Endothelial cell of umbilical vein (primary cell): ENCODE measurements around the gene CACNA2D2. TPM values are rescaled to one million over a fixed set of nuclear protein-coding genes. Genes with fewer than 3 reads are reported as not detected.

Source experiments
- BruUV-seq: library from RNA; stranded (reverse); fragments of 400-500 nt; replicated peaks from 2 replicates; lab custom pipeline; 2021; lab: Mats Ljungman, UMichigan
- CTCF ChIA-PET: fragments of 300-600, 350-600 bp; sonication (Branson Sonifier 250); formaldehyde crosslinking; loops from one replicate; lab custom pipeline; 2021; ENCODE audit warnings: antibody characterized with exemption, inconsistent platforms; lab: Charles Lee
- POLR2A ChIA-PET: fragments of 300-600, 350-600 bp; sonication (Branson Sonifier 250); formaldehyde crosslinking; loops from one replicate; lab custom pipeline; 2021; ENCODE audit warnings: antibody characterized with exemption, inconsistent platforms; lab: Charles Lee
- DNase-seq: peaks from one replicate; pipeline ENCODE4 v3.0.0-alpha.2; 2011; ENCODE audit warnings: low read depth, low spot score
- FAIRE-seq: peaks from 2 replicates; lab custom pipeline; 2011; peaks lifted over from hg19 to GRCh38; lab: Jason Lieb, UNC
- H2AFZ ChIP-seq: 2 replicates; pipeline ENCODE4 v1.6.0; 2012; ENCODE audit warnings: low read depth, low read length, control low read depth, inconsistent platforms
- H3K27ac ChIP-seq: 2 replicates; pipeline ENCODE4 v1.5.1; 2011; ENCODE audit warnings: low read depth, mild to moderate bottlenecking, control low read depth, low read length, moderate library complexity; ENCODE audit not compliant: insufficient read depth
- H3K27me3 ChIP-seq, 2 experiments: 2 replicates each; pipeline versions ENCODE4 v1.6.0 to v1.6.1; 2011; ENCODE audit warnings: low read length in 2 of 2, mixed read lengths in 1 of 2; ENCODE audit not compliant: control insufficient read depth in 2 of 2, insufficient read depth in 2 of 2
- H3K36me3 ChIP-seq, 2 experiments: 2 replicates in 1 of 2; 3 replicates in 1 of 2; pipeline ENCODE4 v1.5.1; 2011; ENCODE audit warnings: low read length in 2 of 2, mild to moderate bottlenecking in 1 of 2, moderate library complexity in 1 of 2; ENCODE audit not compliant: control insufficient read depth in 2 of 2, insufficient read depth in 2 of 2; ENCODE audit errors: extremely low read depth in 1 of 2
- H3K4me1 ChIP-seq: 3 replicates; pipeline ENCODE4 v1.5.1; 2011; ENCODE audit warnings: mild to moderate bottlenecking, low read length; ENCODE audit not compliant: control insufficient read depth, insufficient read depth; ENCODE audit errors: extremely low read depth
- H3K4me2 ChIP-seq: 2 replicates; pipeline ENCODE4 v1.6.1; 2011; ENCODE audit warnings: low read length, control low read depth, mixed read lengths; ENCODE audit not compliant: insufficient read depth
- H3K4me3 ChIP-seq, 3 experiments: fragments of 200-600 bp in 1 of 3; sonication (generic), shearing (Covaris generic) in 1 of 3; replicated peaks in 1 of 3; 2 replicates each; pipeline ENCODE4 v1.5.1; 2011 to 2016; ENCODE audit warnings: control low read depth in 3 of 3, low read length in 3 of 3, mild to moderate bottlenecking in 2 of 3, inconsistent platforms in 1 of 3, low read depth in 1 of 3, moderate library complexity in 1 of 3; ENCODE audit not compliant: insufficient read depth in 1 of 3
- H3K79me2 ChIP-seq: 2 replicates; pipeline ENCODE4 v1.6.0; 2012; ENCODE audit warnings: low read length, inconsistent platforms; ENCODE audit not compliant: control insufficient read depth, insufficient read depth
- H3K9ac ChIP-seq: replicated peaks from 2 replicates; pipeline ENCODE3; 2011; ENCODE audit warnings: low read length, control low read depth; ENCODE audit not compliant: insufficient read depth; ENCODE audit errors: extremely low read depth
- H3K9me1 ChIP-seq: replicated peaks from 3 replicates; pipeline ENCODE4 v1.6.0; 2011; ENCODE audit warnings: mild to moderate bottlenecking, low read length; ENCODE audit not compliant: control insufficient read depth, insufficient read depth; ENCODE audit errors: extremely low read depth
- H3K9me3 ChIP-seq: replicated peaks from 2 replicates; pipeline ENCODE4 v1.5.1; 2012; ENCODE audit warnings: low read length, inconsistent platforms; ENCODE audit not compliant: control insufficient read depth, insufficient read depth
- H4K20me1 ChIP-seq: replicated peaks from 2 replicates; pipeline ENCODE3; 2011; ENCODE audit warnings: mild to moderate bottlenecking, low read length; ENCODE audit not compliant: control insufficient read depth, insufficient read depth; ENCODE audit errors: extremely low read depth
- CTCF ChIP-seq, 2 donors: IDR thresholded peaks; 1 replicate in 1 of 2; 2 replicates in 1 of 2; pipeline ENCODE4 v1.5.1; 2011; ENCODE audit warnings: low read length in 2 of 2, mild to moderate bottlenecking in 2 of 2, moderate library complexity in 2 of 2, control low read depth in 1 of 2, inconsistent platforms in 1 of 2, low read depth in 1 of 2; ENCODE audit not compliant: insufficient read depth in 1 of 2; ENCODE audit errors: extremely low read depth in 1 of 2
- FOS ChIP-seq: IDR thresholded peaks from 2 replicates; pipeline ENCODE4 v1.6.1; 2011; ENCODE audit warnings: mild to moderate bottlenecking, low read length, moderate library complexity, borderline replicate concordance; ENCODE audit not compliant: insufficient read depth
- GATA2 ChIP-seq: IDR thresholded peaks from 2 replicates; pipeline ENCODE4 v1.7.0; 2011; ENCODE audit warnings: low read depth, mild to moderate bottlenecking, moderate library complexity, mixed read lengths, low read length; ENCODE audit not compliant: insufficient read length, insufficient read depth
- MAX ChIP-seq: IDR thresholded peaks from 2 replicates; pipeline ENCODE4 v1.6.1; 2011; ENCODE audit not compliant: insufficient read depth, insufficient read length
- dilution Hi-C: fragments of 300-500 bp; cut with MboI; formaldehyde crosslinking; loops from one replicate; pipeline ENCODE4 v1.15.0; 2019; ENCODE audit warnings: low sequenced_read_pairs; ENCODE audit not compliant: extremely low pct_ligation_motif_present
- intact Hi-C: fragments of 100-400 bp; cut with micrococcal nuclease; formaldehyde crosslinking; loops from one replicate; pipeline ENCODE4 v1.10.0; 2022
- polyA plus RNA-seq, 4 experiments: library from polyadenylated mRNA; depleted of rRNA in 3 of 4; stranded (reverse) in 3 of 4; unstranded in 1 of 4; fragments of >200 nt; gene quantifications; 2 replicates each; pipeline versions ENCODE4 v1.2.1 to v1.2.3, GENCODE V29; 2011 to 2012; ENCODE audit warnings: missing spikeins in 1 of 4
- total RNA-seq: library from RNA; stranded (reverse); gene quantifications from 2 replicates; pipeline ENCODE4 v1.2.3, GENCODE V29; 2021

Gene CACNA2D2
- total and polyA plus RNA-seq, 2 donors (not counting 3 experiments of a cell fraction or from before 2014, with no cell fraction given): 0.15 TPM; not detected in 1

GRCh38 chr3:50478671-50479260 is 24.7 kb downstream of the CACNA2D2 start:
- Histone ChIP-seq H3K36me3 (no peaks in the 10 kb centered on the region), H3K4me2 (no peak overlapping the region), H3K4me1 (peaks cover 2% of the 10 kb centered on the region), H3K9ac (no peak overlapping the region), H4K20me1 (no peaks in the 10 kb centered on the region), H3K27me3 (no peaks in the 10 kb centered on the region), H3K9me1 (no peaks in the 10 kb centered on the region), H3K27ac (no peak overlapping the region), H2AFZ (no peak overlapping the region), H3K79me2 (no peaks in the 10 kb centered on the region), H3K4me3 (no peak overlapping the region), H3K9me3 (no peaks in the 10 kb centered on the region)
- intact Hi-C loops: no loop called here
- dilution Hi-C loops: no loop called here
- FAIRE-seq: no peak
- CTCF ChIA-PET: interaction anchor here (1.4 kb wide), 1 partner anchor 63 kb away, joined by 3 read pairs; no protein-coding TSS in a partner anchor
- POLR2A ChIA-PET: no interaction called here
- no peak for DNase-seq
- BruUV-seq: no TSS peak
- no peak for TF ChIP-seq MAX

- dilution Hi-C loops: no loop called here
- no peak for FAIRE-seq
- no peaks in the 10 kb centered on the region for H3K27me3 ChIP-seq
- no peaks in the 10 kb centered on the region for H4K20me1 ChIP-seq
- H3K4me1 ChIP-seq: peaks cover 2% of the 10 kb centered on the region
- no peaks in the 10 kb centered on the region for H3K36me3 ChIP-seq
- no TSS peak for BruUV-seq
- no peak overlapping the region for H3K9ac ChIP-seq
- ChIA-PET CTCF (interaction anchor here (1.4 kb wide), 1 partner anchor 64 kb away, joined by 3 read pairs; no protein-coding TSS in a partner anchor), POLR2A (no interaction called here)
- H3K9me3 ChIP-seq: no peaks in the 10 kb centered on the region
- no peaks in the 10 kb centered on the region for H3K79me2 ChIP-seq
- no peak for TF ChIP-seq FOS
- TF ChIP-seq CTCF (IDR thresholded peaks at IDR 0.05; ENCODE audit: extremely low read depth in 1 of 2, insufficient read depth in 1 of 2, low read depth in 1 of 2, low read length in 2 of 2): no peak
- TF ChIP-seq GATA2: no peak
- H3K4me3 ChIP-seq: no peak overlapping the region
- H3K9me1 ChIP-seq: no peaks in the 10 kb centered on the region
- intact Hi-C loops: no loop called here
- DNase-seq: no peak
- H3K4me2 ChIP-seq: no peak overlapping the region
- H3K27ac ChIP-seq: no peak overlapping the region
- H2AFZ ChIP-seq: no peak overlapping the region
Measured at GRCh38 chr3:50478051-50478450, 25.4 kb downstream of the CACNA2D2 start.
